HCT116 (cell line): ENCODE data around the gene CRLF1. TPM values are rescaled to one million over a fixed set of nuclear protein-coding genes. Genes with fewer than 3 reads are reported as not detected.

Experiments used
- ATAC-seq: fragments of 200-7000 bp; cut with Tn5 transposase; 2 replicates; pipeline ENCODE4 v1.9.1; 2020; ENCODE audit warnings: mild to moderate bottlenecking, moderate library complexity
- BruUV-seq: library from RNA; stranded (reverse); fragments of 400-500 nt; replicated peaks from 2 replicates; lab custom pipeline; 2021; lab: Mats Ljungman, UMichigan
- CTCF ChIA-PET: fragments of 300-600 bp; sonication (Branson Sonifier 250); formaldehyde crosslinking; loops from one replicate; lab custom pipeline; 2021; ENCODE audit warnings: antibody characterized with exemption; lab: Charles Lee
- POLR2A ChIA-PET: fragments of 300-600, 350-600 bp; sonication (Branson Sonifier 250); formaldehyde crosslinking; loops from one replicate; lab custom pipeline; 2021; ENCODE audit warnings: antibody characterized with exemption; lab: Charles Lee
- RAD21 ChIA-PET, 2 experiments: fragments of 300-600 bp; sonication (Branson Sonifier 250); formaldehyde crosslinking; loops; one replicate each; lab custom pipeline; 2023; ENCODE audit warnings: low total read pairs in 2 of 2; ENCODE audit not compliant: uncharacterized antibody in 2 of 2, unreplicated experiment in 2 of 2, low non-redundant PET in 1 of 2; lab: Charles Lee
- DNase-seq: peaks from one replicate; pipeline ENCODE4 v3.0.0-alpha.2; 2010; ENCODE audit warnings: low read depth, low spot score
- H2AFZ ChIP-seq: fragments of 200-600 bp; shearing (Covaris generic), sonication (generic); 2 replicates; pipeline ENCODE4 v1.6.1; 2017; ENCODE audit warnings: low read depth, mixed run types, mixed read lengths, antibody characterized with exemption, low read length; ENCODE audit not compliant: poor library complexity, severe bottlenecking
- H3K27ac ChIP-seq: 2 replicates; pipeline ENCODE4 v1.5.1; 2012; ENCODE audit warnings: low read depth, low read length
- H3K27me3 ChIP-seq: fragments of 200-600 bp; sonication (generic); 2 replicates; pipeline ENCODE4 v1.6.1; 2016; ENCODE audit warnings: mixed run types, low read length, mixed read lengths; ENCODE audit not compliant: insufficient read depth
- H3K36me3 ChIP-seq, 2 experiments: fragments of 200-500 bp in 1 of 2; fragments of 200-600 bp in 1 of 2; sonication (Bioruptor generic) in 1 of 2; sonication (generic) in 1 of 2; 2 replicates each; pipeline versions ENCODE4 v1.5.1 to v1.6.1; 2014 to 2016; ENCODE audit warnings: low read length in 2 of 2, inconsistent platforms in 1 of 2, mixed read lengths in 1 of 2, mixed run types in 1 of 2; ENCODE audit not compliant: insufficient read depth in 2 of 2, control insufficient read depth in 1 of 2
- H3K4me1 ChIP-seq, 2 experiments: fragments of 200-600 bp in 1 of 2; sonication (generic) in 1 of 2; 2 replicates each; pipeline versions ENCODE4 v1.5.1 to v1.6.1; 2012 to 2017; ENCODE audit warnings: low read length in 2 of 2, inconsistent platforms in 1 of 2, mild to moderate bottlenecking in 1 of 2, mixed read lengths in 1 of 2, mixed run types in 1 of 2, moderate library complexity in 1 of 2; ENCODE audit not compliant: insufficient read depth in 2 of 2, control insufficient read depth in 1 of 2
- H3K4me2 ChIP-seq: fragments of 200-600 bp; sonication (generic); 2 replicates; pipeline ENCODE4 v1.6.1; 2017; ENCODE audit warnings: mixed run types, low read length, mixed read lengths
- H3K4me3 ChIP-seq, 2 experiments: fragments of 200-600 bp in 1 of 2; sonication (generic) in 1 of 2; replicated peaks in 1 of 2; 2 replicates each; pipeline ENCODE4 v1.5.1; 2011 to 2016; ENCODE audit warnings: low read length in 2 of 2, control low read depth in 1 of 2, low read depth in 1 of 2, mild to moderate bottlenecking in 1 of 2, mixed read lengths in 1 of 2, mixed run types in 1 of 2
- H3K79me2 ChIP-seq: fragments of 200-600 bp; sonication (generic); 2 replicates; pipeline ENCODE4 v1.6.1; 2017; ENCODE audit warnings: mild to moderate bottlenecking, mixed run types, low read length, moderate library complexity, mixed read lengths; ENCODE audit not compliant: insufficient read depth
- H3K9ac ChIP-seq: fragments of 200-600 bp; sonication (generic); 2 replicates; pipeline ENCODE4 v1.6.1; 2016; ENCODE audit warnings: low read length, mixed read lengths
- H3K9me2 ChIP-seq: fragments of 200-600 bp; sonication (generic), shearing (Covaris generic); 2 replicates; pipeline ENCODE4 v1.6.1; 2017; ENCODE audit warnings: mixed run types, mild to moderate bottlenecking, moderate library complexity; ENCODE audit not compliant: insufficient read depth
- H3K9me3 ChIP-seq, 2 experiments: fragments of 200-500 bp in 1 of 2; fragments of 200-600 bp in 1 of 2; sonication (Bioruptor generic) in 1 of 2; sonication (generic) in 1 of 2; 2 replicates each; pipeline ENCODE4 v1.6.1; 2014 to 2017; ENCODE audit warnings: low read length in 2 of 2, mixed read lengths in 2 of 2, inconsistent platforms in 1 of 2, low read depth in 1 of 2, mild to moderate bottlenecking in 1 of 2, mixed run types in 1 of 2, moderate library complexity in 1 of 2; ENCODE audit not compliant: control insufficient read depth in 1 of 2, insufficient read depth in 1 of 2
- H4K20me1 ChIP-seq: fragments of 200-600 bp; sonication (generic), shearing (Covaris generic); 2 replicates; pipeline ENCODE4 v1.6.1; 2017; ENCODE audit warnings: mixed run types, mild to moderate bottlenecking, moderate library complexity; ENCODE audit not compliant: insufficient read depth
- ATF3 ChIP-seq: IDR thresholded peaks from 2 replicates; pipeline ENCODE4 v1.6.1; 2012
- CBX3 ChIP-seq: IDR thresholded peaks from 2 replicates; pipeline ENCODE4 v1.6.1; 2012; ENCODE audit warnings: low read depth
- CEBPB ChIP-seq: IDR thresholded peaks from 2 replicates; pipeline ENCODE4 v1.6.1; 2012; ENCODE audit warnings: low read depth
- CTCF ChIP-seq, 3 experiments: fragments of 200-600 bp in 1 of 3; sonication (generic) in 1 of 3; IDR thresholded peaks in 2 of 3; conservative IDR thresholded peaks in 1 of 3; 2 replicates each; pipeline ENCODE4 v1.5.1; 2012 to 2017; ENCODE audit warnings: low read depth in 2 of 3, low read length in 2 of 3, antibody characterized with exemption in 1 of 3, borderline replicate concordance in 1 of 3, control low read depth in 1 of 3, mild to moderate bottlenecking in 1 of 3, mixed read lengths in 1 of 3, mixed run types in 1 of 3, moderate library complexity in 1 of 3; ENCODE audit not compliant: insufficient read depth in 1 of 3
- EZH2 ChIP-seq: fragments of 200-600 bp; sonication (generic); IDR thresholded peaks from 2 replicates; pipeline ENCODE4 v1.6.1; 2017; ENCODE audit warnings: antibody characterized with exemption, mixed run types
- EZH2phosphoT487 ChIP-seq: fragments of 200-600 bp; IDR thresholded peaks from 2 replicates; pipeline ENCODE4 v1.6.1; 2018; ENCODE audit warnings: antibody characterized with exemption, borderline replicate concordance
- JUND ChIP-seq: IDR thresholded peaks from 2 replicates; pipeline ENCODE4 v1.6.1; 2012
- MAX ChIP-seq: IDR thresholded peaks from 2 replicates; pipeline ENCODE4 v1.6.1; 2012
- POLR2A ChIP-seq: IDR thresholded peaks from 2 replicates; pipeline ENCODE4 v1.7.0; 2011; ENCODE audit warnings: borderline replicate concordance; ENCODE audit not compliant: insufficient read depth, insufficient read length; ENCODE audit errors: extremely low read depth
- POLR2AphosphoS5 ChIP-seq: IDR thresholded peaks from 2 replicates; pipeline ENCODE4 v1.6.1; 2011; ENCODE audit warnings: mild to moderate bottlenecking, low read depth, low read length, moderate library complexity
- RAD21 ChIP-seq: IDR thresholded peaks from 2 replicates; pipeline ENCODE4 v1.6.1; 2012; ENCODE audit warnings: low read depth, mild to moderate bottlenecking
- SIN3A ChIP-seq: IDR thresholded peaks from 2 replicates; pipeline ENCODE4 v1.6.1; 2012; ENCODE audit warnings: low read depth
- SP1 ChIP-seq: IDR thresholded peaks from 2 replicates; pipeline ENCODE4 v1.6.1; 2012; ENCODE audit warnings: low read depth
- TCF7L2 ChIP-seq: IDR thresholded peaks from 2 replicates; pipeline ENCODE4 v1.7.0; 2011; ENCODE audit warnings: borderline replicate concordance, inconsistent platforms; ENCODE audit not compliant: insufficient read depth, insufficient read length; ENCODE audit errors: extremely low read depth
- YY1 ChIP-seq: IDR thresholded peaks from 2 replicates; pipeline ENCODE4 v1.6.1; 2011; ENCODE audit warnings: low read length, low read depth, moderate library complexity, mild to moderate bottlenecking; ENCODE audit not compliant: insufficient replicate concordance; ENCODE audit errors: extremely low read depth
- ZBTB33 ChIP-seq: IDR thresholded peaks from 2 replicates; pipeline ENCODE4 v1.6.1; 2011; ENCODE audit warnings: mild to moderate bottlenecking, low read length, moderate library complexity; ENCODE audit not compliant: insufficient replicate concordance; ENCODE audit errors: extremely low read depth
- ZFX ChIP-seq: fragments of 450-650 bp; IDR thresholded peaks from 2 replicates; pipeline ENCODE4 v1.6.1; 2017
- ZNF274 ChIP-seq: fragments of 200-500 bp; sonication (Bioruptor generic); IDR thresholded peaks from 2 replicates; pipeline ENCODE4 v1.6.1; 2014; ENCODE audit warnings: mild to moderate bottlenecking, low read depth, low read length, inconsistent platforms
- intact Hi-C: fragments of 100-400 bp; cut with micrococcal nuclease; formaldehyde crosslinking; loops from 2 replicates; pipeline ENCODE4 v1.10.0; 2022
- total RNA-seq: library from RNA; stranded (reverse); gene quantifications from one replicate; pipeline ENCODE4 v1.2.1, GENCODE V29; 2021; ENCODE audit not compliant: unreplicated experiment

The CRLF1 gene
- total RNA-seq, 1 experiment from 2014 or later: 43.0 TPM

- TF ChIP-seq ZBTB33 (no peak), SIN3A (peak; percentile 68; the same call in 1 of the 2 replicates), CEBPB (no peak), JUND (no peak), ZFX (peak; percentile 75; the same call in 1 of the 2 replicates), YY1 (peak; percentile 46)
These were observed 17.8 kb downstream of the CRLF1 start, which contains the start of gene REX1BD (continued) for GRCh38 chr19:18588611-18589379.

GRCh38 chr19:18587962-18588610, 18.5 kb downstream of the CRLF1 start:
- Histone ChIP-seq H2AFZ (no peak overlapping the region), H3K27ac (peak overlapping the region; percentile 100), H3K27me3 (no peaks in the 10 kb centered on the region), H3K9me3 (no peaks in the 10 kb centered on the region), H3K9me2 (no peaks in the 10 kb centered on the region), H4K20me1 (no peaks in the 10 kb centered on the region), H3K4me3 (peak overlapping the region; percentile 67 to 89), H3K4me1 (peaks cover 13 to 28% of the 10 kb centered on the region in 2 experiments)
- ChIA-PET CTCF (interaction anchor here (0.7 to 7.5 kb wide), 5 partner anchors 17 to 259 kb away, joined by 3 to 39 read pairs (median 5); partner anchors contain the start of gene UBA52), POLR2A (interaction anchor here (0.7 to 4.3 kb wide), 2 partner anchors 17 to 103 kb away, joined by 4 to 23 read pairs; partner anchors contain the start of gene UBA52)
- DNase-seq: no peak
- no peak for TF ChIP-seq MAX
- no peak for TF ChIP-seq RAD21
- TF ChIP-seq JUND: no peak
- no peak for TF ChIP-seq YY1
- no peak for TF ChIP-seq CBX3
- no peak for TF ChIP-seq POLR2AphosphoS5
- no peak for TF ChIP-seq EZH2
- TF ChIP-seq EZH2phosphoT487: no peak
- no peak for TF ChIP-seq CTCF (IDR thresholded peaks at IDR 0.05 in 2 of 3, conservative IDR thresholded peaks at IDR 0.05 in 1 of 3; ENCODE audit: borderline replicate concordance in 1 of 3, insufficient read depth in 1 of 3, low read depth in 2 of 3, low read length in 2 of 3)
- no peak for TF ChIP-seq ATF3
- no peak for TF ChIP-seq CEBPB
- no peak for TF ChIP-seq POLR2A
- TF ChIP-seq SP1: no peak
- no peak for TF ChIP-seq TCF7L2
- no peak for TF ChIP-seq ZNF274
- TF ChIP-seq, all 23 proteins: peak for 0
- H3K79me2 ChIP-seq: peaks cover 13% of the 10 kb centered on the region; the same call in 1 of the 2 replicates
- peak overlapping the region; percentile 97 for H3K9ac ChIP-seq
- BruUV-seq: TSS peak; percentile 46
- RAD21 ChIA-PET: interaction anchor here in 1 of 2 experiments (1.7 kb wide), 1 partner anchor 16 kb away, joined by 4 read pairs; the partner anchor contains the start of gene UBA52
- 0 out of 4 replicates have a peak, but pooled peaks cover 0 to 4% of the 10 kb centered on the region in 2 experiments for H3K36me3 ChIP-seq
- intact Hi-C loops: loop anchor here (2.0 kb wide), 1 partner anchor 89 kb away; no protein-coding TSS in a partner anchor
- peak overlapping the region; percentile 88 for H3K4me2 ChIP-seq
- ATAC-seq: no peak
